ENCODE data around the gene PXDN.
"Not testable (repeated sequence)": the region's sequence is repeated elsewhere in the genome, so short reads cannot be mapped to it uniquely, and the experiment has no call there.

Gene PXDN

DNA sequence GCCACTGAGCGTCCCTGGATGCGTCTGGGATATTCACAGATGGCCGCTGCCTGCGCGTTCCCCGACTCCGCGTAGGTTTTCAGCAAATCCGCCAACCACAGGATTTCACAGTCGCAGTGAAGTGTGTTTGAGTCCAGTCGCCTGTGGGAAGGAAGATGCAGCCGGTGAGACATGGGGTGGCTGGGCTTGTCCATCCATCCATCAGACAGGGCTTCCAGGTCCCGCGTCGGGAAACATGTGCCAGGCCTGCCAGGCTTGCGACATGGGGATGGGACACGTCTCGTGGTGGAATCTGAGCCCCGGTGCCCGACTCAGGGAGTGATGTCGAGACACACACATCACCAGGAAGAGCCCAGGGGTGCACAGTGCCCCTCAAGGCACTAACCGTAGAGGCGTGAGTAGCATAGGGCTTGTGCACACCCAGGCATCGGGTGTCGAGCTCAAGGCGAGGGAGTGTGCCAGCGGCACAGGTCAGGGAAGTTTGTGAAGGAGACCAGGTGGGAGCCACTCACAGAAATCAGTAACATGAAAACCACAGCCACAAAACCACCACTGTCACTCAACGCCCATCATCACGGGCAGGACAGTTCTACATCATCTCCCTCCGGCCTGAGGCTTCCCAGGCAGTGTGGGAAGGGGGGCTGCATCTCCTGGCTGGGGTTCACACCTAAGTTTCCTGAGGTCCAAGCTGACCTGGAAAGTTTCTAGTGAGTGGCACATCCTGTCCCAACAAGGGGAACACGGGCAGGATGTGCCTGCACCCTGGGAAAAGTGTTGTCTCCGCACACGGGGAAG, 63.9 kb downstream of the PXDN start:
- DNase-seq = no peak

DNA sequence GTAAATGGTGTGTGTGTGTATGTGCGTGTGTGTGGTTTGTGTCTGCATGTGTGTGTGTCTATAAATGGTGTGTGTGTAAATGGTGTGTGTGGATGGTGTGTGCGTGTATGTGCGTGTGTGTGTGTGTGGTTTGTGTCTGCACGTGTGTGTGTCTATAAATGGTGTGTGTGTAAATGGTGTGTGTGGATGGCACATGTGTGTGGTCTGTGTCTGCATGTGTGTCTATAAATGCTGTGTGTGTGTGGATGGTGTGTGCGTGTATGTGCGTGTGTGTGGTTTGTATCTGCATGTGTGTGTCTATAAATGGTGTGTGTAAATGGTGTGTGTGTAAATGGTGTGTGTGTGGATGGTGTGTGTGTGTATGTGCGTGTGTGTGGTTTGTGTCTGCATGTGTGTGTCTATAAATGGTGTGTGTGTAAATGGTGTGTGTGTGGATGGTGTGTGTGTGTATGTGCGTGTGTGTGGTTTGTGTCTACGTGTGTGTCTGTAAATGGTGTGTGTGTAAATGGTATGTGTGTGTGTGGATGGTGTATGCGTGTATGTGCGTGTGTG, 64.8 kb downstream of the PXDN start:
- DNase-seq = not testable (repeated sequence)

DNA sequence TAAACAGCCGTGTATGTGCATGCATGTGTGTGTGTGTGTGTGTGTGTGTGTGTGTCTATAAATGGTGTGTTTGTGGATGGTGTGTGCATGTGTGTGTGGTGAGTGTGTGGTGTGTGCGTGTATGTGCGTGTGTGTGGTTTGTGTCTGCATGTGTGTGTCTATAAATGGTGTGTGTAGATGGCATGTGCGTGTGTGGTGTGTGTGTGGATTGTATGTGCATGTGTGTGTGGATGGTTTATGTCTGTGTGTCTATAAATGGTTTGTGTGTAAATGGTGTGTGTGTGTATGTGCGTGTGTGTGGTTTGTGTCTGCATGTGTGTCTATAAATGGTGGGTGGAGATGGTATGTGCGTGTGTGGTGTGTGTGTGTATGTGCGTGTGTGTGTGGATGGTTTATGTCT, 65.2 kb downstream of the PXDN start:
- DNase-seq = not testable (repeated sequence)

DNA sequence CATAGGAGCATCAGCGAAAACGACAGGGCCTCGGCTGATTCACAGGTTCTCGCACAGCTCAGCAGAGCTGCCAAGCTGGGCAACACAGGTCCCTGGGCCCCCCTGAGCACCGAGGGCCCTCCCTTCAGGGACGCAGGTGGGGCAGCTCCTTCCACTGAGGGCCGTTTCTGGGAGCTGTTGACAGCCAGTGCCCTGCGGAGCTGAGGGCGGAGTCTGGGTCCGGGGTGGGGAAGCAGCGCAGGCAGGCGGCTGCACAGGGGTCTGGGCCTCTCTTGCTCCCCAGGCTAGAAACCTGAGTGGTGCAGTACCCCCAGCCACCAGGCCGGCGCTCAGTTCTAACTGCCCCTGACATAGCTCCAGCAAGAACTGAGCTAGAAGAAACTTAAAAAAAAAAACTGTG, 65.7 kb downstream of the PXDN start:
- DNase-seq = no peak

DNA sequence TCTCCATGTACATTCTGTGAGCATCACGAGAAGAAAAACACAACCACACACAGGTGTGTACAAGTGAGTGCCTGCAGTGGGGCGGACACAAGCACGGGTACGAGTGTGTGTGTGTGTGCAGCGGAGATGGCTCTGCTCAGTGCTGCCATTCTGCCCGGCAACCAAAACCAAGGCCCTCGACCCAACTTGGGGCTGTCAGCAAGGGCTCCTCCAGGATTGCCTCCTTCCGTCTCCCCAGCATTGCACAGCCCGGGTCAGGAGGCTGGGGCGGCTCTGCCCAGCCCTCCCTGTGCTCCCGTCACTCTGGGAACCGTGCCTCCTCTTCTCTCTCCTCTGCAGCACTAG, 66.5 kb downstream of the PXDN start:
- no peak for DNase-seq

DNA sequence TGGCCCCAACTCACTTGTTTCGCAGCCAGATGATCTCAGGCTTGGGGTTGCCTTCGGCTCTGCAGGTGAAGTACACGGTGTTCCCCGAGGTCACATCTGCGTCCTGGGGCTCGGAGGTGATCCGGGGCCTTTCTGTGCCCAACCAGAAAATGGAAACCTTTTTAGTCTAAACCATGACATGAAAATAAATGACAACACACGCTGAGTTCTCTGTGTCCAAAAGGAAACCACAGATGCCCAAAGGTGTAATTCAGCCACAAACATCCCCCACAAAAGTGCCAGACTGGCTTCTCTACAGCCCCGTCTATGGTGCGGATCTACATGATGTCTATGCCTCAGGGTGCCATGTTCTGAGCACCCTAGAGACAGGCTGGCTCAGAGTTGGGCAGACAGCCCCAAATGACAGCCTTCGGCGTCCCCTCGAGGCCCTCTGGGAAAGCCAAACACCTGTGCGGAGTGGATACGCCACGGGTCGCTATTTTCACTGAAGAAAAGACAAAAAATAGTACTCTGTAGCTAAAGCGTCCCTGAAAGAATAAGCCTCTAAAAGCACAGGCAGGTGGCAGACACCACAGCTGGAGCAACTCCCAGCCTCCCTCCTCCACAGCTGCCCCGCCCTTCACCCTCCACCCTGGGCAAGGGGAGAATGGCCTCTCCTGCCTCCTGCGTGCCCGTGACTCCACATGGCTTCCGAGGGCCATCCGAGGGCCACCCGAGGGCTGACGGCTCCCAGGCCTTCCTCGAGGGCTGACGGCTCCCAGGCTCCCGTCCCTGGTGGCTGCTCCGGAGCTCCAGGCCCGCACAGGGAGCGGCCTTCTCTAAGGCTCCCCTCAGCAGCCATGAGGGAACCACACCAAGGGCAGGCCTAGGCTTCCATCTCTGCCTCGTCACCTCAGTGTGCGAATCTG, 67.1 kb downstream of the PXDN start:
- no peak for DNase-seq

DNA sequence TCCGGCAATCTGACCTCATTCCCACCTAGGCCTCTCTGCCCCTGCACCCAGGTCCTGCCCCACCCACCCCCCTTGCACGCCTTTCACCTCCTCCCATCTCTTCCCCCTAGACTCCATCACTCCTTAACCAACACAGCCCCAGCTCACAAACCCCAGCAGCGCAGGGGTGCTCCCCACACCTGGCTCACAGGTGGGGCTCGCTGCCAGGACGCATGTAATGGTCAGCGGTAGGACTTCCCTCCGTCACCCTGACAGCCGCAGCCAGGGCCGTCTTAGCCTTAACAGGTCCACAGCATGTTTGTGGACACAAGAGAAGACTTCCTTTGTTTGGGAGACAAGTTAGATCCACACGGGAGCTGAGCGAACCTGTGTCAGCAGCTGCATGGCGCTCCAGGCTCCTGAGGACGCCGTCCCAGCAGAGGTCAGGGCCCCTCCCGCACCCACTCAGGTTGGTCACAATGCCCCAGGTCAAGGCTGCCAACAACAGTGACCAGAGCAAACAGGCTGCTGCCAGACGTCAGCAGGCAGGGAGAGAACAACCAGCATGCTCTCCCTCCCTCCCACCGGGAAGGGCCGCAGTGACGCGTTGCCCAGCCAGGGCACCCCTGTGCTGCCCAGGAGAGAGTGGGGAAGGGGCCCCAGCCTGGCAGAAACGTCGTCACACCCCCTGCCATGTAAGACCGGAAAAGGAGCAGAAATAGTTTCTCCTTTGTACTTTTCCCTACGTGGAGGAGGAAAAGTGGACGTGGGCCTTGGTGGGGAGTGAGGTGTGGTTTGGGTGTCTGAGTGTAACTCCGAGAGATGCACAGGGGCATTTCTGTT, 68.0 kb downstream of the PXDN start:
- no peak for DNase-seq

DNA sequence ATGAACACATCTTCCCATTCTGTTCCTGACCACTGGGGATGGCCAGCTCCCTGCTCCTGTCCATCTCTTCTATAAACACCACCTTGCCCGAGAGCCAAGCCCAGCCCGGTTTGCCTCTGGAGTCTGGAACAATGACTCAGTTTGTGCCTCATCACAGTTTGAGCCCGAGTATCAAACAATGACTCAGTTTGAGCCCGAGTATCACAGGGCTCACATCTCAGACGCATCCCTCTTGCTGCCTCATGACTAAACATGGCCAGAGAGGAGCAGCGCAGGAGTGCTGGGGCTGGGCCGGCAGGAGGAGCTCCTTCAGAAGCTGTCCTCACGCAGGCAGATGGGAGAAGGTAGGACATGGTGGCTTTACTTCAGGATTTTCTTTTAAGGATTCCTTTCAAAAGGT, 68.7 kb downstream of the PXDN start:
- DNase-seq = no peak

DNA sequence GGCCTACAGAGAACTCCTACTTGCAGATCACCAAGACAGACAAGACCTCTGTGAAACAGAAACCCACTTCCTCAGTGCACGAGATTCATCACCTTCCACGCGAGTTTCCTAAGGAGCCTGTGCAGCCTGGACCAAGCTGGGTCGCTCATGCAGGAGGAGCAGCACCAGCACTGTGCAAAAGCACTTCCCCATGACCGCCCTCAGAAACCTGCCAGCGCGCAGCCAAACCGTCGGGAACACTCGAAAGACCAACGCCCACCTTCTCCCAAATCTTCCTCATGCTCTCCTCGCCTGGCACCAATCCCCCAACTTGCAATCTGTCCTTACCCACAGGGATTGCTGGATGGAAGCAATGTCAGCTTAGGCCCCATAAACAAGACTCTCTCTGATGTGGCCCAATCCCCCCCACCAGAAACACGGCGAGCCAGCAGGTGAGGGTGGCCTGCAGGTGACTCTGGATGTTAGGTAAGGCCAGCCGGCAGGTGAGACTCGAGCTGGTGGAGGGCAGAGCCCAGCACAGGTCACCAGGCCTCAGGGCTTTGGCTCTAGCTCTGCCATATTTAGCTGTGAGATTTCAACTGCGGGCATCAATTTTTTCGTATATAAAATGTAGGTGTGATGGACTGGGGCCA, 69.4 kb downstream of the PXDN start:
- no peak for DNase-seq

DNA sequence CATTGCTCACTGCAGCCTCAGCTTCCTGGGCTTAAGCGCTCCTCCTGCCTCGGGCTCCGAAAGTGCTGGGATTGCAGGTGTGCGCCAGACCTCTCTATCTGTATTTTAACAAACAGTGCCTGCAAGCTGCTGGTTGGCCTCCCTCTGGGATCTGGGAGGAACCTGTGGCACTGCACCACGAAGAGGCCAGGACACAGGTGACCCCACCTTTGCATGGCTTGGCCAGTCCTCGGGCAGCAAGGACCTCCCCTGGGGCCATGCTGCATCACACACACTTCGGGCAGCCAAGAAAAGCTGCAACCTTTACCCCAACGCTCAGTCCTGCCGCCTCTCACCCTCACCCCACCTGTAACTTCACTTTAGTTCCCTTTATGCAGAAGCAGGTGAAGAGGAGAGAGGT, 70.0 kb downstream of the PXDN start:
- no peak for DNase-seq

DNA sequence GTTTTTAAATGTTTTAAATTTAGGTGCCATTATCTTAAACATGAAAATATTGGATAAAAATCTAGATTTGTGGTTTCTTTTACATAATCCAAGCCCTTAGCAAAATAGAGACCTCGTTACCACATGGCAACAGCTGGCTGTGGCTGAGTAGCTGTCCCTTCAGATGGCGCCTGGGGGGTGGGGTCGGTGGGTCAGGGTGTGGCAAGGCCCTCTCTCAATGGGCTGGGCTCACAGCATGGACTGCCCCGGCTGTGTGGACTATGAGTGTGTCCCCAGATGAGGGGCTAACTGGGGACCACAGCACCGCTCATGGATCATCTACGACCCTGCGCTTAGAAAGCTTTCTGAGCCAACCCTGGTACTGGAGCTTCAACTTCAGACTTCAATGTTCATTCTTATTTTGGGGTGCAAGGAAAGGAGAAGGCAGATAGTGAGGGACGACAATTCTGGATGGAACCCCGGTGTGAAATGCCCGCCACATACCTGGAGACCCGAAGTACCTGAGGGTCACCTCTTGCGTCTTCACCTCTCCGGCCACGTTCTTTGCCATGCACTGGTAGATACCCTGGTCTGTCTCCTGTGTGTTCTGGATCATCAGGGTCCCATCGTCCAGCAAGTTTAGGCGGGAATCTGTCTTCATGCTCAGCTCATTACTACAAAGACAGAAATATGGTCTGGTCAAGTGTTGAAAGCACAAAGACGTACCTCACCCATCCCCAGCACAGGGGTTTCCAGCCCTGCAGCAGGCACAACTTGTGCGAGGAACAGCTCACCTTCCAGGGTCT, 71.0 kb downstream of the PXDN start:
- DNase-seq = no peak

DNA sequence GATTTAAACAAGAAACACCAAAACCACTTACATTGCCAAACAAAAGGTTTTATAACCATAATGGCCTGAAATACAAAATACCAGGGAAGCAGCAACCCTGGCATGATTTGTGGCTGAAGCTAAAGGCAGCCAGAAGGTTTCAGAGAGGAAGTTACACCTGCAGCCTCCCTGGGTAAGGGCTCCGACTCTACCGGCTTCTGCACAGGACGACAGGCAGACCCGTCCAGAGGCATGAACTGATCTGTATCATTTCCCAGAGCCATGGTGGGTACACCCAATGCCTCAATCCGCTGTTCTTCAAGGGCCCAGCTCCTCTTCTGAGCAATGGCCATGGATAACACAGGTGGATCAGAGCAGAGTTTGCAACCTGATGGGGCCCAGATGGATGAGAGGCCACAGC, 71.6 kb downstream of the PXDN start:
- DNase-seq = no peak

DNA sequence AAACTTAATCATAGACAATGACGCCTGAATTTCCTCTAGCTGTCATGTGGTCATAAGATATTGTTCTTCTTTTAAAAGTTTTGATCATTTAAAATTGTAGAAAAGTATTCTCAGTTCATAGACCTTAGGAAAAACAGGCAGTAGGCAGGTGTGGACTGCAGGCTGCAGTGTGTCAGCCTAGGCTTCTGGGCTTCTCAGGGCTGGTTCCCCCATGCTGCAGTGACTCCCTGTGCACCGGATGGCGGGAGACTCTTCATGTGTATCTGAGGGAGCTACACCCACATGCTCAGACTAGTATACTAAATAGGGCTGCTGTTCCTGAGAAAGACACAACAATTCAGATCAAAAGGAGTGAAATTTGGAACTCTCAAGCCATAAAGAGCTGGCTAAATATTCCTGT, 72.4 kb downstream of the PXDN start:
- no peak for DNase-seq

DNA sequence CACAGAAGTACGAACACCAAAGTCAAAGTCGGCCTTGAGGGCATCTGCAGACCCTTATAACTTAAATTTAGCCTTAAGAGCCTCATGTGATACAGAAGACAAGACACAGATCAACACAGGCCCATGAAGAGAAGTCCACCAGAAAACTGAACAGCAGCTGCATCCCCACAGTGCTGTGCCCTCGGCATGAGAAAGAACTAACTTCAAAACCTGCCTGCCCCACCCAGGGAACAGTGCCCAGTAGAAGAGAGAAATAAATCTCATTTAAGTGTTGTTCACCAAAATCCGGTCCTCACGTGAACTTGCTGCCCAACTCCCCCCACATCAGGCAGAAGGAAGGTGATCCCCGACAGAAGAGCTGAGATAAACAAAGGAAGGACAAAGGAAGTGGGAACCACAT, 73.7 kb downstream of the PXDN start:
- no peak for DNase-seq

DNA sequence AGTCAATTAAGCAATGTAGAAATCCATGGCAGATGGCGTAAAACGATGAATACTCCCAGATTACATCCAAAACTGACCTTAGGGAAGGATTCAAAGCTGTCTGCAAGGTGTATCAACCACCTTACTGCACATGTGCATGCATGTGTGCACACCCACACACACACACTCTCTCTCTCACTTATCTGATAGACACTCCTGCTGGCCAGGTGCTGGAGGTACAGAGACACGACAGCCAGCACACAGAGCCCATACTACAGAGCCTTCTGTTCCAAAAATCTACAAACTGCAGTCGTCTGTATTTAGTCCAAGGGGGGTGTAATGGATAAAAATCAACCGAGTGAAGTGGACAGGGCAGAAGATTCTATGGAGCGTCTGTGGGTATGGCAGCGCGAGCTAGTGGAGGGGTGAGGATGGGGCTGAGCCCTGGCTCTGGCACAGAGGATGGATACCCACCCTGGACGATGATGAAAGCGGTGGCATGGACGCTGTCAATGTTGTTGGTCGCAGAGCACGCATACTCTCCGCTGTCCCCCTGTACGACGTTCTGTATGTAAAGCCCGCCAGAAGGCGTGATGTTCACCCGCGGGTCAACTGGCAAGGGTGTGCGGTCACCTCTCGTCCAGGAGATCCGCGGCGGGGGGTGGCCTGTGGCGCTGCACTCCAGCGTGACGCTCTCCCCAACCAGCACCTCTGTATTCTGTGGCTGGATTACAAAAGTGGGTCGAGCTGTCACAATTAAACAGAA, 78.4 kb downstream of the PXDN start:
- DNase-seq = no peak

DNA sequence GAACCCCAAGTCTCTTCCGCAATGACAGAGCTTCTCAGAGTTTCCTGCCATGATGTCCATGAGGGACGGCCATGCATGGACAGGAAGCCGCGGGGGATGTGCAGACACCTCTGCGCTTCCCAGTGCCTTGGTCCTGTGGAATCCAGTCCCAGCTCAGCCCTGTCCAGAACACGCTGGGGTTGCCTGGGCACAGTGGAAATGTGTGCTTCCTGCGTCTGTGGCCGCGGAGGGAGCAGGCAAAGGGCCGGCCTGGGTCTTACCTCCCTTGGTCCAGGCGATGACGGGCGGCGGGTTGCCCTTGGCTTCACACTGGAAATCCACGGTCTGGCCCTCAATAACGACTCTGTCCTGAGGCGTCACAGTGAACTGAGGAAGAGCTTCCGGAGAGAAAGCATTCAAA, 79.6 kb downstream of the PXDN start:
- no peak for DNase-seq

DNA sequence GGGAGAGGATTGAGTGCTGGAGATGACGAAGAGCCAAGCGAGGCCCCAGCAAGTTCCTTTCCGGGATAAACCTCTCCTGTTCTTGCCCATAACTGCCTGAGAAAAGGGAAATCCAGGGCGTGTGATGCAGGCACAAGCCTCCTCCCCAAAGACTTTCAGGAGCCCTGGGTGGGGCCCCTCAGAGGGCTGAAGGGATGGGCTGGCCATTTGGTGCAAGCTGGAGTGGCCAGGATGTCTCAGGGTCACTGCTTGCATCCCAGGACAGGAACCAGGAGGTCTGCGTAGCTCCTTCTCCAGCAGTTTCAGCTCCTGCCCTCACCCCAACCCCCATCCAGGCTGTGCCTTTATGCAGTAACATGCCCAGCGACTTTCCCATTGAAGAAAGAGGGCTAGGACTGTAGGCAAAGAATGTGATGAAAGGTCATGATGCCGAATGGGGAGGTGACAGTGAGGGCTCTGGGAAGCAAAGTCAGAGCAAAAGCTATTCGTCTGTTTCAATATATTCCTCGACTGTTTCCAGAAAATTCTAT, 80.2 kb downstream of the PXDN start:
- DNase-seq = no peak

DNA sequence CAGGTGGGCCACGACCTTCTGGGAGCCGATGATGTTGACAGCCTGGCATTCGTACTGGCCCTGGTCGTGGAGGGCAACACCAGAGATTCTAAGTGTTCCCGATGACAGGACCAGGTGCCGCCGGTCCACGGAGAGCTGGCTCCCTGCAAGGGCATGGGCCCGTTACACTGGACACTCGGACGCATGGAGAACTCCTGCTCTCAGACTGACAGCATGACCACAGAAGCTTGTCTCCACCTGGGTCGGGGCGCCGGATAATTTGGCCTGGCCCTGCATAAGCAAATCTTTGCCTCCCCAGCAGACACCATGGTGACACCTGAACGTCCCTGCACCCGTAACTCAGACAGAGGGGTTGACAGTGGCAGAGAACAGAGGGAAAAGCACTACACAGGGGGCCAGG, 80.7 kb downstream of the PXDN start:
- DNase-seq = no peak

DNA sequence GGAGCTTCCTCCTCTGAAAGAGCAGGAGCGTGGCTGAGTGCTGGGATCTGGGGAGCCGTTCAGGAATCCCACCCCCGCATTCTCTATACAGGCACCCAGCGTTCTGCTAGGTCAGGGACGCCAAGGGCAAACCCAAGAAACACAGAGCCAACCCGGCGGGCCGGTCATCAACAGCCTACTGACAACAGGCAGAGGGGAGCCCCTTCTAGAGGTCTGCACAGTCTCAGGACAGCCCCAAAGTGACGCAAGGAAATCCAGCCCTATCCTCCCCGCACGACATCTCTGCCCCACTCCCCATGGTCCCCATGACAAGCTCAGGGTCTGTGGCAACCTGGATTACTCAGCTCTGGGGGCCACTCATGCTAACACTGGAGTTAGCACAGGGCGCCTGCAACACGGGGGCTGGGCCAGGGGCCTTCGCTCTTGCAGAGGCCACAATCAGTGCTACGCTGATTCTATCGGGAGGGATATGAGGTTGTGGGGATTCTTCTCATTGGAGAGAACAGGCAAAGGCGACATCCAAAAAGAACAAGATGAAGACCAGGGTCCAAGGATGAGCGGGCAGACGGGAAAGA, 81.6 kb downstream of the PXDN start:
- no peak for DNase-seq

DNA sequence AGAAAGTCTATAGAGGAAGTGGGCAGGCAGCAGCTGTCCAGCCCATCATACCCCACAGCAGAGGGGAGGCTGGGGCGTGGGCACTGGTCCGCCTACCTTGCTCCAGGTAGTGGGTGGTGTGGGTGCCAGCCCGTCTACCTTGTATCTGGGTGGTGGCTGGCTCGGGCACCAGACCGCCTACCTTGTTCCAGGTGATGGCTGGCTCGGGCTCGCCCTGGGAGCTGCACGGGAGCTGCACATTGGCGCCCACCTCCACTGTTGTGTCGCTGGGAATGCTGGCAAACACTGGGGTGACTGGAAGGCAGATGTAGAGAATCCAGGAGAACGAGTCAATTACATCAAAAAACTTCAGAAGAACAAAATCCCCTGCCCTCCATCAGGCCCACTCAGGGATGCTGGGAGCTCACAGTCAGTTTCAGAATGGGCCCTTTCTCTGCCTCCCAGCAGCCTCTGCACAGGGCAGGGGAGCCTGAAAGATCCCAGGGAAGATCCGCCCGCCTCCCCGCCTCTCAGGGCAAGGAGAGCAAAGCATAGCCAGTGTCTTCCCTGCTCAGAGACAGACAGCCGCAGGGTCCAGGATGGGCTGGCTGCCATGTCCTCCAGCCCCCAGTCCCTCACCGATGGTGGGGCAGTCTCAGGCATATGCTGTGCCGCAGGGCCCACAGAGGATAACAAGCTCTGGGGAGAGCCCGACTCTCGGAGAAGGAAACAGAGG, 82.3 kb downstream of the PXDN start:
- no peak for DNase-seq
